CD4-positive, alpha-beta T cell treated with Interferon gamma for 1 hour (primary cell): Measurements from ENCODE around the gene PEDS1.

Source experiments
- DNase-seq: peaks from one replicate; pipeline ENCODE4 v3.0.0-alpha.2; 2020

Gene PEDS1

DNA sequence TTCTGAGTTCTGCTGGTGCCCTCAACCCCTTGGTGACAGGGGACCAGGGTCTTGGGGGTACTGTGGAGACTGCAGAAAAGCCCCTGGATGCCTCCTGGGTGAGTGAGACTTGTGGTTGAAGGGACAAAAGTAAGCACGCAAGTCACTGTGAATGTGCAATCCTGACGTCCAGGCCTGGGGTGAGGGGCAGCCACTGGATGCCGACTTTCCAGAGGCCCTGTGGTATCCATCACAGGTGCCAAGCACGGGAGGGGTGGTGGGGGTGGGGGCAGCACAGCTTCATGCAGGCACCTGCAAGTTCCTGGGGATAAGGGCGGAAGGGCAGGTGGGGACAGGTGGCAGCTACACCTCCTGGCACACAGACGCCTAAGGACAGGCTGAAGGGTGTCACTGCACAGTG lies 20.5 kb downstream of the PEDS1 start:
- DNase-seq, result no peak

DNA sequence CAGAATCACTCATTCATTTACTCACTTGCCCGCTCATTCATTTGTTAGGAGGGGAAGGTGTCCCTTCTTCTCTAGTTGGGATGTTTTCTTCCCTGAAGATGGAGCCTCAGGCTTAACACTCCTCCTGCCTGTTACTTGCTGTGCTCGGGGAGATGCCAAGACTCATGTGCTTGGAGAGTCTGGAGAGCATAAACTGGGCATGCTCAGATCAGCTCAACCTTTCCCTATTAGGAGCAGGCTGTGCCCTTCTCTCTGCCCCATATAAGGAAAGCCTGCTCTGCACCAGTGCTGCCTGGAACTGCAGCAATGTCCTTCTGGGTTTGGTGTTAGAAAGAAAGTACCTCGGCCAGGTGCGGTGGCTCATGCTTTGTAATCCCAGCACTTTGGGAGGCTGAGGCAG lies 22.5 kb downstream of the PEDS1 start:
- DNase-seq, result no peak

GRCh38 chr20:50130356-50130723 lies 23.2 kb downstream of the PEDS1 start:
- no peak for DNase-seq

- no peak for DNase-seq
Measured at GRCh38 chr20:50129662-50130355, 23.7 kb downstream of the PEDS1 start.

GRCh38 chr20:50128520-50128905 lies 25.0 kb downstream of the PEDS1 start:
- no peak for DNase-seq

DNA sequence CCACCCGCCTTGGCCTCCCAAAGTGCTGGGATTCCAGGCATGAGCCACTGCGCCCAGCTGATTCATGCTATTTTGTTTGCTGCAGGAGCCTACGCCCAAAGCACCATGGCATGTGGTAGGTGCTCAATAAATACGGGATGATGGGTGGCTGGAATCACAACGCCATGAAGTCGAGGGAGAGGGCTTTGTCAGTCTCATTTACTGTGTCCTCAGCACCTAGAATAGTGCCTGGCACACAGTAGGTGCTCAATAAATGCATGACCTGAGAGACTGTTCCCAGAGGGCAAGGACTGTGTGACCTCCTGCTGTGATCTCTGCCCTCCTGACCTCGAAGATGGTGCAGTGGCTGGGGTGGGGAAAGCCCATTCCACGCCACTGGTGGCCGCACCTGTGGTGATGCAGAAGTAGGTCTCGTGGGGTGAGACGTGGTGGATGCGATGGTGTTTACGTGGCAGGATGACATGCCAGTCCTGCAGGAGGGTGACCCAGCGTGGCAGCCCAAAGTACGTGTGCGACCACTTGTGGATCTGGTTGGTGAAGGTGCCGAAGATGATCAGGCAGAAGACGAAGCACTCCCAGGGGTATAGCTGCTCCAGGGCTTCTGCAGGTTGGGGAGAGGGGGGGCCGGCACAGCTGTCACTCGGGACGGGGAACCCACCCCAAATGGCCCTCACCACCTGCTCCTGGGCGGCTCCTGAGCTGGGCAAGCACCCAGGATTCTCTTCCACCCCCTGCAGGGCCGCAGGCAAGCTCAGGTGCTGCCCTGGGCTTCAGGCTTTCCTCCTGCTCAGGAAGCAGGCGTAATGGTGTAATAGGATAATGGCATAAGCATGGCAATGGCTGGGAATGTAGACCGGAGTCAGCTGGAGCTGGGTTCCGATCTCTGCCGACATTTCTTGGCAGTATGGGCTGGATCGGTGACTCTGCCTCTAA lies 25.7 kb downstream of the PEDS1 start:
- DNase-seq, result no peak

DNA sequence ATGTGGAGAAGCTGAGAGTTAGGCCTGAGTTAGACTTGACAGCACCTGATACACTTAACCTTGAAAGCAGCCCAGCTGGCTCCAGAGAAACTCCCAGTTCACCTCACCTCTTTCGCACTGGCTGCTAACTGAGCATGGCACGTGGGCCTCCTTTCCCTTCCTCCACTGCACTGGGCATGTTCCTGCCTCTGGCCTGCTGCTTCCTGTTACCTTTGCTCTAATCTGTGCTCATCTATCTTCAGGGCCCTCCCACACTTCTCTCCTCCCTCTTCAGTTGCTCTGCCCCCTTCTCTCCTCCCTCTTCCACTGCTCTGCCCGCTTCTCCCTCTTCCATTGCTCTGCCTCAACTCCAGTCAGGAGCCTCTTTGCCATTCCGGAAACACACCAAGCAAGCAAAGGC lies 26.9 kb downstream of the PEDS1 start:
- DNase-seq, result no peak

- no peak for DNase-seq
Measured at GRCh38 chr20:50125279-50125678, 28.2 kb downstream of the PEDS1 start.

DNA sequence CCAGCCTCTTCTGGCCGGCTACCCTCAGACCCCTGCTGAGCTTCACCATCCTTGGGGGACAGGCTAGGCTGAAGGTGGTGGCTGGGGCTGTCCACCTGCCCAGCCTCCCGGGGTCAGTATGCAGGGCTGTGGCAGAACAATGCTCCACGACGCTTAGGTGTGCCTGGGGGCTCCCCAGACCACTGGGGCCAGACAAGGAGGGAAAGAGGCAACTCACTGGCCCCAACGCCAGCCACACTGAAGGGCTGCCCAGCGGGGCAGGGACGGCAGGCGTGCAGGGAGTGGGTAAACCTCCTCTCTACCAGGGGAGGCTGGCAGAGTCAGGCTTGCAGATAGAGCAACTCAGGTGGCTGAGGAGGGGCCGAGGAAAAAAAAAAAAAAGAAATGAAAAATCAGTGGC lies 29.0 kb downstream of the PEDS1 start:
- no peak for DNase-seq

- DNase-seq, result no peak
Measured at GRCh38 chr20:50123418-50123817, 30.1 kb downstream of the PEDS1 start.

DNA sequence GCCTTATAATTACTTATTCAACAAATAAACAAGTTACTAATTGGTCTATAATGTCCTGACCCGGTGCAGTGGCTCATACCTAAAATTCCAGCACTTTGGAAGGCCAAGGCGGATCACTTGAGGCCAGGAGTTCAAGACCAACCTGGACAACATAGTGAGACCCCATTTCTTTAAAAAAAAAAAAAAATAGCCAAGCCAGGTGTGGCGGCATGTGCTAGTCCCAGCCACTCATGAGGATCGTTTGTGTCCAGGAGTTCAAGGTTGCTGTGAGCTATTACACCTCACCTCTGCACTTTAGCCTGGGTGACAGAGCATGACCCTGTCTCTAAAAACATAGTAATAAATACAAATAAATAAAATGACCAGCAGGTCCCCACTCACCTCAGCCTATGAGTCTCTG lies 30.8 kb downstream of the PEDS1 start:
- no peak for DNase-seq

- DNase-seq, result no peak
Measured at GRCh38 chr20:50121858-50122271, 31.7 kb downstream of the PEDS1 start.

- DNase-seq, result peak; percentile 62
Measured at GRCh38 chr20:50120935-50121693, 32.4 kb downstream of the PEDS1 start.

- no peak for DNase-seq
Measured at GRCh38 chr20:50118203-50118602, 35.3 kb downstream of the PEDS1 start.

DNA sequence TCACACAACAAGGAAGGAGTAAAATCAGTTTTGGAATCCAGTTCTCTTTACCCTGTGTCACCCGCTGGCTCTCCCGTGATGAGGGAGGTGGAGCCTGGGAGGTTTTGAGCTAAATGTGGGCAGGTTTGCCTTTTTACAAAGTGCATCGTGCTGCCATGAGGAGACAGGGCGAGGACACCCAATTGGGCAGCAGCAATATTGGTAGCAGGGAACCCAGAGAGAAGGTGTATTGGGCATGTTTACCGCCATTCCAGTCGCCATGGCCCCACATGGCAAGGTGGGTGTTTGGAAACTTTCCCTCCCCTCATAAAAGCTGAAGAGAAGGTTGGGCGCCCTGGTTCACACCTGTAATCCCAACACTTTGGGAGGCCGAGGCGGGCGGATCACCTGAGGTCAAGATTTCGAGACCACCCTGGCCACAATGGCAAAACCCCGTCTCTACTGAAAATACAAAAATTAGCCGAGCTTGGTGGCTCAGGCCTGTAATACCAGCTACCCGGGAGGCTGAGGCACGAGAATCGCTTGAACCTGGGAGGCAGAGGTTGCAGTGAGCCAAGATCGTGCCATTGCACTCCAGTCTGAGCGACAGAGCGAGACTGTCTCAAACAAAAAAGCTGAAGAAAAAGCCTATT lies 37.0 kb downstream of the PEDS1 start:
- no peak for DNase-seq

DNA sequence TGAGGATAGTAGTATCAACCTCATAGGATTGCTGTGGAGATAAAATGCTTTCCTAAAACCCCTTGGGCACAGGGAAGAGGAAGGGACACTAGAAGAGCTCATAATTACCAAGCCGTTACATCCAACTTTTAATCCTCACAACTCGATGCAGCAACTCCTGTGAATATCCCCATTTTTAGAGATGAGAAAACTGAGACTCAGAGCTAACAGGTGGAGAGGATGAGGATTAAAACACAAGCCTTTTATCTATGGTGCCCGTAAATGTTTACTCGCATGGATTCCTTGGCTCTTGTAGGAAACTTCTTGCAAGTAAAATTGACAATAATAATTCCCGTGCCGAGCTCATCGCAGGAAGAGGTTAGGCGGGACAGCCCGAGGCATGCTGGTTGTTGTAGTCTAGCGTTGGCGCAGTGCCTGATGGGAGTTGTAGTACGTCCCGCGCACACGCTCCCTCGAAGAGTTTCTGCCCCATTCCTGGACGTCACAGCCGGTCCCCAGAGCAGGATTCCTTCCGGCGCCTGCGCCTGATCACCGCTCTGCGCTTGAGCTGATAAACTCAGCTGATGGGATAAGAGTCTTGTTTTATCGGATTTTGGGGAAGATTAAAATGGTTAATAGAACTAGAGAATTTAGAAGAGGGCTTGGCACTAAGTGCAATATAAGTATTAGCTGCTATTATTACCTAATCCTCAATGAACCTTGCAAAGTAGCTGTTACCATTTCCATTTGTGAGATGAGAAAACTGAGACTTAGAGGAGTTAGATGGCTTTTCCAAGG lies 37.7 kb downstream of the PEDS1 start:
- peak; percentile 90 for DNase-seq

GRCh38 chr20:50115041-50115512 lies 38.4 kb downstream of the PEDS1 start:
- no peak for DNase-seq

- DNase-seq, result no peak
Measured at GRCh38 chr20:50113420-50114224, 39.9 kb downstream of the PEDS1 start.

GRCh38 chr20:50112512-50113419 lies 40.8 kb downstream of the PEDS1 start, which contains the start of gene UBE2V1:
UBE2V1 (minus strand) TSS chr20:50113150; CDS start chr20:50113128, 22 bp downstream.
- DNase-seq, result peak; percentile 88
